Measurements from ENCODE around the gene CEBPG. TPM values are rescaled to one million over a fixed set of nuclear protein-coding genes. Genes with fewer than 3 reads are reported as not detected.
A peak's percentile ranks its signal among the peaks of the same experiment; 100 is the strongest.

The CEBPG gene
- total RNA-seq, 3 donors from 2014 or later, result 23.3 to 32.0 (median 23.4) TPM

DNA sequence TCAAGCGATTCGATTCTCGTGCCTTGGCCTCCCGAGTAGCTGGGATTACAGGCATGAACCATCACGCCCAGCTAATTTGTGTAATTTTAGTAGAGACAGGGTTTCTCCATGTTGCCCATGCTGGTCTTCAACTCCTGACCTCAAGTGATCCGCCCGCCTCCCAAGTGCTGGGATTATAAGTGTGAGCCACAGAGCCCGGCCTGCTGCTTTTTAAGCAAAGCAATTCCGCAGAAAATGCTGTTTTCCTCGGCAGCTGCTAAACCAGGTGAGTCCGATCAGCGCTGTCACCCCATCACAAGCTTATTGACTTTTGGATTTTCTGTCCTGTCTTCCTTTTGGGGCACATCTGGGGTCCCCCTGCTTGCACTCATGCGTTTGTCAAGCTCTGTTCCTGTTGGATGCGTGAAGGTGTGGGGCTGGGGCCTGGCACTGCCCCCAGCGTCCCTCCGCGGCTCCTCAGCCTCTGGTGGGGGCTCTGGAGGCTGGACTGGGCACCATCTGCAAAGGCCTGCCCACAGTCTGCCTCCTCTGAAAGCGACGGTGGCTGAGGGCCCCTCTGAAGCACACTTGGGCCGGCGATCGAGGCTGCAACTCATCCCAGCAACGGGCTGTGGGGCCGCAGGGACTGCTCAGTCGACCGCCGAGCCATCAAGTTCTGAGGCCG, 25.7 kb downstream of the CEBPG start:
- no peak overlapping the region for H3K27ac ChIP-seq
- no peaks in the 10 kb centered on the region for H3K27me3 ChIP-seq
- intact Hi-C loops (cut with DNase I; ENCODE audit: low total_unique reads), result loop anchor here (10.0 kb wide), 1 partner anchor 94 kb away; the partner anchor contains the start of gene CEBPA
- no peaks in the 10 kb centered on the region for H3K36me3 ChIP-seq
- no peaks in the 10 kb centered on the region for H3K9me3 ChIP-seq
- peak in 1 of 2 donors; percentile 41 for DNase-seq (ENCODE audit: low spot score in 2 of 2)
- no peak overlapping the region for H3K4me3 ChIP-seq
- TF ChIP-seq CTCF (IDR thresholded peaks at IDR 0.05), result no peak
- TF ChIP-seq POLR2A (IDR thresholded peaks at IDR 0.05), result no peak
- no peak for TF ChIP-seq POLR2AphosphoS5 (IDR thresholded peaks at IDR 0.05)
- peaks cover 16 to 18% of the 10 kb centered on the region in 2 donors for H3K4me1 ChIP-seq

DNA sequence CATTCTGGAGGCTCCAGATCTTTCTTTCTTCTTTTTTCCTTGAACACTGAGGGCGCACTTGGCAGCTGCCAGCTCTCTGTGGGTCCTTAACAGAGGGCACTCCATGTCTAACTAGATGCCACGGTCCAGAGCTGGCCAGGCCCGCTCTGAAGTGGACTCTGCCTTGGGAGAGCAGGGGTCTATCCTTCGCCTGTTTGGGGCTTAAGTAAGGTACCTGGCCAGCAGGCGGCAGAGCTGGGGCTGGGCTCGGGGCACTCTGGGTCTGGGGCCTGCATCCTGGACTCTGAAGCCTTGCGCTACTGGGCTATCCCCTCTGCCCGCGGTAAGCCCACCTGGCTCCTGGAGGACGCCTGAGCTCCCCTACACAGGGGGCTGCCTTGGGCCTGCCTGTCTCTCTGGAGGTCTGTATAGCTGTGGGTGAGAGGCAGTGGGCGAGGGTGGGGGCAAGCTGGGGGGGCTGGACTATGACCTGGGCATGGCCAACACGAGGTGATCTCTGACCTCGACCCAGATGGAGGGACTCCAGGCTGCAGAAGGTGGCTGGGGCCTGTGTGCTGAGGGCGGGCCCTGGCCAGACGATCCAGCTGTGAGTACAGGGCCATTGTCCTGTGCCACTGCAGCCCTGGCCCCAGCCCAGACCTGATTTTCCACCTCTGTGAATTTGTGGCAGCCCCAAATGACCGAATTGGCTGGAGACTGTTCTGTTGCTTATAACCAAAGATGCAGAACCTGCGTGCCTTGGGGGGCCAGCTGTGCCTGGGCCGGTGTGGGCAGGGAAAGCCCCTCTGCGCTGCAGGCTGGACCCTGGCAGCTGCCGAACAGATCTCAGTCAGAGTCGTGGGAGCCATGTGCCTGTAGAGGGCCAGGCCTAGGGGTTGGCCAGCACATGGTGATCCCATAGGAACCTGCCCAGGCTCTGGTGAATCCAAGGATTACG, 26.5 kb downstream of the CEBPG start:
- H3K4me3 ChIP-seq, result no peak overlapping the region
- TF ChIP-seq POLR2A (IDR thresholded peaks at IDR 0.05), result no peak
- TF ChIP-seq CTCF (IDR thresholded peaks at IDR 0.05), result no peak
- intact Hi-C loops (cut with DNase I; ENCODE audit: low total_unique reads), result loop anchor here (10.0 kb wide), 1 partner anchor 95 kb away; the partner anchor contains the start of gene CEBPA
- H3K27ac ChIP-seq, result no peak overlapping the region
- no peaks in the 10 kb centered on the region for H3K36me3 ChIP-seq
- no peaks in the 10 kb centered on the region for H3K27me3 ChIP-seq
- no peaks in the 10 kb centered on the region for H3K9me3 ChIP-seq
- peaks cover 8 to 11% of the 10 kb centered on the region in 2 donors for H3K4me1 ChIP-seq
- peak in 1 of 2 donors; percentile 34 for DNase-seq (ENCODE audit: low spot score in 2 of 2)

DNA sequence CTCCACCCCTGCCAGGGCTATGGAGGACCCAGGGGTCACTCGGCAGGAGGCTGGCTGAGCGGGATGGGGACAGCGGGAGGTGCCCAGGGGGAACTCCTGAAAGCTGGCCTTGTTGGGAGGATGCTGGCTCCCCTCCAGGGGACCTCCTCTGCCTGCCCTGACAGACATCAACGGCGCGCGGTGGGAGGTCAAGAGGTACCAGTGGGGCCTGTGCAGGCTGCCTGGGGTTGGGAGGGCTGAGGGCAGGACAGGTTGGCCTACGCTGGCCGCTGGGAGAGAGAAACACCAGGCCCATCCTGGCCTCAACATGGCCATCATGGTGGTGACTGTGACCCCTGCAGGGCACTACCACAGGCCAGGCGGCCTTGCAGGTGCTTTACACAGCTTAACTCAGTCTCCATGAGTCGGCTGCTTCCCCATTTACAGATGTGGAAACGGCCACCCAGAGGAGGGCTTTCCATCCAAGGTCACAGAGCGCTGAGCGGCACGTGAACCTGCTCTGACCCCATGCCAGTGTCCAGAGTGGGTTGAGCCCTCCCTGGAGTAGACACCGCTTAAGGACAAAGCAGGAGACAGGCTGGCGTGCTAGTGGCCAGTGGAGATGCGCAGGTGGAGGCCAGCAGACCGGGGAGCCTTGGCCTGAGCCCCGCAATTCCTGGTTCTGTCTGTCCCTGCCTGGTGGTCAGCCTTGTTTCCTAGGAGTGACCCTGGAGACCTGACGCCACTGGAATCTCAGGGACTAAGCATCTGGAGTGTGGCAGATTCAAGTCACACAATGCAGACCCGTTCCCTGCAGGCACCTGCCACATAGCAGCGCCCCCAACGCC, 27.6 kb downstream of the CEBPG start:
- H3K9me3 ChIP-seq, result no peaks in the 10 kb centered on the region
- H3K4me3 ChIP-seq, result no peak overlapping the region
- H3K36me3 ChIP-seq, result no peaks in the 10 kb centered on the region
- intact Hi-C loops (cut with DNase I; ENCODE audit: low total_unique reads), result no loop called here
- peak in 1 of 2 donors; percentile 39 for DNase-seq (ENCODE audit: low spot score in 2 of 2)
- H3K27me3 ChIP-seq, result no peaks in the 10 kb centered on the region
- H3K27ac ChIP-seq, result no peak overlapping the region
- H3K4me1 ChIP-seq, result peaks cover under 1 to 2% of the 10 kb centered on the region in 2 donors
- no peak for TF ChIP-seq POLR2A (IDR thresholded peaks at IDR 0.05)
- TF ChIP-seq POLR2AphosphoS5 (IDR thresholded peaks at IDR 0.05), result no peak
- TF ChIP-seq CTCF (IDR thresholded peaks at IDR 0.05), result no peak

GRCh38 chr19:33401683-33402420, 28.3 kb downstream of the CEBPG start:
- TF ChIP-seq POLR2A (IDR thresholded peaks at IDR 0.05) (no peak), CTCF (IDR thresholded peaks at IDR 0.05) (no peak), POLR2AphosphoS5 (IDR thresholded peaks at IDR 0.05) (no peak)
- H3K27me3 ChIP-seq, result no peaks in the 10 kb centered on the region
- H3K4me1 ChIP-seq, result no peaks in the 10 kb centered on the region
- H3K9me3 ChIP-seq, result no peaks in the 10 kb centered on the region
- no peak overlapping the region for H3K27ac ChIP-seq
- peak in 1 of 2 donors; percentile 36 for DNase-seq (ENCODE audit: low spot score in 2 of 2)
- H3K4me3 ChIP-seq, result no peak overlapping the region
- H3K36me3 ChIP-seq, result no peaks in the 10 kb centered on the region
- intact Hi-C loops (cut with DNase I; ENCODE audit: low total_unique reads), result no loop called here
